Gastrocnemius medialis (tissue), 4 donors: ENCODE measurements around the gene PAX5.

Experiments used
- POLR2A ChIP-seq, 2 donors: fragments of 450-650 bp; IDR thresholded peaks; one replicate each; pipeline ENCODE4 v1.6.1; 2017; ENCODE audit warnings: antibody characterized with exemption in 2 of 2, mild to moderate bottlenecking in 2 of 2, moderate library complexity in 2 of 2
- TF ChIP-seq, protein P1 (sequence below), 5 experiments: fragments of 450-650 bp in 3 of 5; fragments of 200-600 bp in 2 of 5; sonication (generic) in 2 of 5; IDR thresholded peaks in 4 of 5; conservative IDR thresholded peaks in 1 of 5; 1 replicate in 4 of 5; 2 replicates in 1 of 5; pipeline ENCODE4 v1.5.1; 2016 to 2019; ENCODE audit warnings: antibody characterized with exemption in 5 of 5, mild to moderate bottlenecking in 3 of 5, moderate library complexity in 3 of 5

DNA sequence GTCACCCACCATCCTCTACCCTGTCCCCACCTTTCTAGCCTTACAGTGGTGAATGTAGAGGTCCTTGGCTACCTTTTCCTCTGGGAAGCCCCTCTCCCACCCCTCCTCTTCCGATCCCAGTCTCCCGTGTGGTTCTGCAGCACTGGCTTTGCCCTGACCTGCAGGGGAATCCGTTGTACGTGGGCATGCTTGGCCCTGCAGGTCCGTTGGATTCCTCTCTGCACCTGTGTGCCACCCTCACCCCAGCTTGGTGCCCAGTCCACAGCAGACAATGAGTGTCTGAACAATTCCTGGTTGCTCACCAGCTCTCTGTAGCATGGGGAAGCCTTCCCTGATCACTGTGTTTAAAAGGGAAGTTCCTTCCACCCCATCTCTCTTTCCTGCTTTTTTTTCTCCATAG lies 185.1 kb downstream of the PAX5 start:
- no peak for TF ChIP-seq POLR2A (IDR thresholded peaks at IDR 0.05)
- TF ChIP-seq, protein P1, sequence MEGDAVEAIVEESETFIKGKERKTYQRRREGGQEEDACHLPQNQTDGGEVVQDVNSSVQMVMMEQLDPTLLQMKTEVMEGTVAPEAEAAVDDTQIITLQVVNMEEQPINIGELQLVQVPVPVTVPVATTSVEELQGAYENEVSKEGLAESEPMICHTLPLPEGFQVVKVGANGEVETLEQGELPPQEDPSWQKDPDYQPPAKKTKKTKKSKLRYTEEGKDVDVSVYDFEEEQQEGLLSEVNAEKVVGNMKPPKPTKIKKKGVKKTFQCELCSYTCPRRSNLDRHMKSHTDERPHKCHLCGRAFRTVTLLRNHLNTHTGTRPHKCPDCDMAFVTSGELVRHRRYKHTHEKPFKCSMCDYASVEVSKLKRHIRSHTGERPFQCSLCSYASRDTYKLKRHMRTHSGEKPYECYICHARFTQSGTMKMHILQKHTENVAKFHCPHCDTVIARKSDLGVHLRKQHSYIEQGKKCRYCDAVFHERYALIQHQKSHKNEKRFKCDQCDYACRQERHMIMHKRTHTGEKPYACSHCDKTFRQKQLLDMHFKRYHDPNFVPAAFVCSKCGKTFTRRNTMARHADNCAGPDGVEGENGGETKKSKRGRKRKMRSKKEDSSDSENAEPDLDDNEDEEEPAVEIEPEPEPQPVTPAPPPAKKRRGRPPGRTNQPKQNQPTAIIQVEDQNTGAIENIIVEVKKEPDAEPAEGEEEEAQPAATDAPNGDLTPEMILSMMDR (IDR thresholded peaks at IDR 0.05 in 4 of 5, conservative IDR thresholded peaks at IDR 0.05 in 1 of 5) = no peak
